Measurements from ENCODE around the gene EPHB3. TPM values are rescaled to one million over a fixed set of nuclear protein-coding genes. Genes with fewer than 3 reads are reported as not detected.

EPHB3 gene
- total and polyA plus RNA-seq, 2 of the 4 experiments (the other 2 are of a cell fraction) = 0.72 to 2.9 TPM

- ChIA-PET CTCF (no interaction called here), POLR2A (ENCODE audit: unreplicated experiment) (no interaction called here)
- TF ChIP-seq NFE2L2 (IDR thresholded peaks at IDR 0.05; ENCODE audit: low read depth, low read length) = no peak
- TF ChIP-seq CEBPB (IDR thresholded peaks at IDR 0.05; ENCODE audit: low read depth, low read length) = no peak
- TF ChIP-seq RFX5 (IDR thresholded peaks at IDR 0.05; ENCODE audit: low read depth, low read length) = no peak
- TF ChIP-seq MAZ (IDR thresholded peaks at IDR 0.05; ENCODE audit: borderline replicate concordance, low read depth, low read length) = no peak
- no peak for TF ChIP-seq BHLHE40 (IDR thresholded peaks at IDR 0.05; ENCODE audit: low read depth, low read length)
- TF ChIP-seq RCOR1 (IDR thresholded peaks at IDR 0.05; ENCODE audit: insufficient replicate concordance, low read length) = no peak
- no peak for TF ChIP-seq SMC3 (IDR thresholded peaks at IDR 0.05; ENCODE audit: low read depth, low read length)
- TF ChIP-seq, protein P1, sequence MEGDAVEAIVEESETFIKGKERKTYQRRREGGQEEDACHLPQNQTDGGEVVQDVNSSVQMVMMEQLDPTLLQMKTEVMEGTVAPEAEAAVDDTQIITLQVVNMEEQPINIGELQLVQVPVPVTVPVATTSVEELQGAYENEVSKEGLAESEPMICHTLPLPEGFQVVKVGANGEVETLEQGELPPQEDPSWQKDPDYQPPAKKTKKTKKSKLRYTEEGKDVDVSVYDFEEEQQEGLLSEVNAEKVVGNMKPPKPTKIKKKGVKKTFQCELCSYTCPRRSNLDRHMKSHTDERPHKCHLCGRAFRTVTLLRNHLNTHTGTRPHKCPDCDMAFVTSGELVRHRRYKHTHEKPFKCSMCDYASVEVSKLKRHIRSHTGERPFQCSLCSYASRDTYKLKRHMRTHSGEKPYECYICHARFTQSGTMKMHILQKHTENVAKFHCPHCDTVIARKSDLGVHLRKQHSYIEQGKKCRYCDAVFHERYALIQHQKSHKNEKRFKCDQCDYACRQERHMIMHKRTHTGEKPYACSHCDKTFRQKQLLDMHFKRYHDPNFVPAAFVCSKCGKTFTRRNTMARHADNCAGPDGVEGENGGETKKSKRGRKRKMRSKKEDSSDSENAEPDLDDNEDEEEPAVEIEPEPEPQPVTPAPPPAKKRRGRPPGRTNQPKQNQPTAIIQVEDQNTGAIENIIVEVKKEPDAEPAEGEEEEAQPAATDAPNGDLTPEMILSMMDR (conservative IDR thresholded peaks at IDR 0.05; ENCODE audit: low read depth, low read length) = no peak
- no peak for TF ChIP-seq RAD21 (IDR thresholded peaks at IDR 0.05; ENCODE audit: low read length)
- TF ChIP-seq, protein P2, sequence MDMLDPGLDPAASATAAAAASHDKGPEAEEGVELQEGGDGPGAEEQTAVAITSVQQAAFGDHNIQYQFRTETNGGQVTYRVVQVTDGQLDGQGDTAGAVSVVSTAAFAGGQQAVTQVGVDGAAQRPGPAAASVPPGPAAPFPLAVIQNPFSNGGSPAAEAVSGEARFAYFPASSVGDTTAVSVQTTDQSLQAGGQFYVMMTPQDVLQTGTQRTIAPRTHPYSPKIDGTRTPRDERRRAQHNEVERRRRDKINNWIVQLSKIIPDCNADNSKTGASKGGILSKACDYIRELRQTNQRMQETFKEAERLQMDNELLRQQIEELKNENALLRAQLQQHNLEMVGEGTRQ (IDR thresholded peaks at IDR 0.05; ENCODE audit: low read depth, low read length) = no peak
- TF ChIP-seq, protein P3, sequence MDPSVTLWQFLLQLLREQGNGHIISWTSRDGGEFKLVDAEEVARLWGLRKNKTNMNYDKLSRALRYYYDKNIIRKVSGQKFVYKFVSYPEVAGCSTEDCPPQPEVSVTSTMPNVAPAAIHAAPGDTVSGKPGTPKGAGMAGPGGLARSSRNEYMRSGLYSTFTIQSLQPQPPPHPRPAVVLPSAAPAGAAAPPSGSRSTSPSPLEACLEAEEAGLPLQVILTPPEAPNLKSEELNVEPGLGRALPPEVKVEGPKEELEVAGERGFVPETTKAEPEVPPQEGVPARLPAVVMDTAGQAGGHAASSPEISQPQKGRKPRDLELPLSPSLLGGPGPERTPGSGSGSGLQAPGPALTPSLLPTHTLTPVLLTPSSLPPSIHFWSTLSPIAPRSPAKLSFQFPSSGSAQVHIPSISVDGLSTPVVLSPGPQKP (IDR thresholded peaks at IDR 0.05; ENCODE audit: borderline replicate concordance, low read depth, low read length) = no peak
- TF ChIP-seq CHD1 (IDR thresholded peaks at IDR 0.05; ENCODE audit: low read depth, low read length) = no peak
- no peak for TF ChIP-seq FOS (IDR thresholded peaks at IDR 0.05; ENCODE audit: low read depth, low read length)
- peak; percentile 42; the same call in 1 of the 2 replicates for ATAC-seq (ENCODE audit: low read depth)
- H3K9ac ChIP-seq (ENCODE audit: low read depth, low read length) = no peak overlapping the region
- no peak overlapping the region for H2AK5ac ChIP-seq (ENCODE audit: low read depth, low read length)
- H3K79me1 ChIP-seq (ENCODE audit: low read depth in 1 of 2, low read length in 2 of 2) = no peaks in the 10 kb centered on the region
- no peak overlapping the region for H2AK9ac ChIP-seq (replicated peaks; ENCODE audit: low read depth, low read length, poor library complexity)
- intact Hi-C loops (cut with micrococcal nuclease) (no loop called here), in situ Hi-C loops (cut with MboI; ENCODE audit: low sequenced_read_pairs) (no loop called here), dilution Hi-C loops (cut with HindIII; ENCODE audit: low sequenced_read_pairs, unreplicated experiment) (no loop called here)
- H2BK15ac ChIP-seq (ENCODE audit: low read depth, low read length) = no peak overlapping the region
- H3K27me3 ChIP-seq (ENCODE audit: control insufficient read depth, insufficient read depth, low read length) = peaks cover 19% of the 10 kb centered on the region
- H3K23ac ChIP-seq (ENCODE audit: low read depth, low read length) = no peak overlapping the region
- no peaks in the 10 kb centered on the region for H3K36me3 ChIP-seq (ENCODE audit: control insufficient read depth, insufficient read depth, low read length)
- H3K14ac ChIP-seq (replicated peaks; ENCODE audit: low read depth, low read length) = no peak overlapping the region
- H3K9me3 ChIP-seq (ENCODE audit: control insufficient read depth, insufficient read depth, low read length) = no peaks in the 10 kb centered on the region
- H3K4me1 ChIP-seq (ENCODE audit: control insufficient read depth, insufficient read depth, low read length) = peaks cover 4% of the 10 kb centered on the region; the same call in 1 of the 2 replicates
- no peak overlapping the region for H4K91ac ChIP-seq (ENCODE audit: insufficient read depth, low read depth, low read length)
- no TSS peak for BruUV-seq (replicated peaks)
- H3K4ac ChIP-seq (ENCODE audit: low read depth, low read length) = no peak overlapping the region
- no peak overlapping the region for H3K4me3 ChIP-seq (ENCODE audit: insufficient read depth, low read depth, low read length)
- no peak overlapping the region for H4K8ac ChIP-seq (ENCODE audit: low read depth in 2 of 2, low read length in 2 of 2)
- no peak overlapping the region for H2AFZ ChIP-seq (replicated peaks; ENCODE audit: low read length, poor library complexity)
- H3K27ac ChIP-seq (ENCODE audit: insufficient read depth, low read length) = no peak overlapping the region
- peaks cover 2% of the 10 kb centered on the region; the same call in 1 of the 2 replicates for H3K9me1 ChIP-seq (ENCODE audit: insufficient read depth, low read length)
- DNase-seq = peak; percentile 39
- 59% methylated on average over 3 of the region's 8 CpGs; no CpG with 5 or more reads in 1 of the 2 experiments for WGBS, 2 experiments (ENCODE audit: extremely low coverage in 2 of 2, insufficient read length in 1 of 2)
- H2BK120ac ChIP-seq (ENCODE audit: low read depth, low read length) = no peak overlapping the region
- no peak overlapping the region for H4K5ac ChIP-seq (ENCODE audit: low read depth, low read length)
- no peaks in the 10 kb centered on the region; the same call in 1 of the 2 replicates for H4K20me1 ChIP-seq (ENCODE audit: insufficient read depth, low read length)
- H2BK5ac ChIP-seq (ENCODE audit: low read depth, low read length, poor library complexity, severe bottlenecking) = no peak overlapping the region
- H3K4me2 ChIP-seq (ENCODE audit: low read depth, low read length) = no peak overlapping the region
- no peak overlapping the region for H3K18ac ChIP-seq (ENCODE audit: low read depth, low read length)
- no peak overlapping the region for H3K56ac ChIP-seq (ENCODE audit: extremely low read depth, insufficient read depth, low read length)
- no peak overlapping the region for H2BK20ac ChIP-seq (ENCODE audit: low read depth, low read length)
Measured at GRCh38 chr3:184611607-184612281, 50.2 kb downstream of the EPHB3 start.
